Activated naive CD4-positive, alpha-beta T cell (primary cell): ENCODE measurements around the gene PTN.

Experiments
- DNase-seq, 4 experiments: peaks; one replicate each; lab custom pipeline; 2025; lab: John Stamatoyannopoulos, UW

Gene PTN, protein sequence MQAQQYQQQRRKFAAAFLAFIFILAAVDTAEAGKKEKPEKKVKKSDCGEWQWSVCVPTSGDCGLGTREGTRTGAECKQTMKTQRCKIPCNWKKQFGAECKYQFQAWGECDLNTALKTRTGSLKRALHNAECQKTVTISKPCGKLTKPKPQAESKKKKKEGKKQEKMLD

GRCh38 chr7:137343281-137343841 is at the start of gene PTN:
Gene PTN (minus strand): TSS chr7:137343733. CDS start chr7:137254973, 88,760 bp downstream.
- DNase-seq: no peak

GRCh38 chr7:137390076-137390475 is 46.5 kb upstream of the PTN start:
- DNase-seq: no peak

- no peak for DNase-seq
Measured at GRCh38 chr7:137388916-137389315, 45.4 kb upstream of the PTN start.

GRCh38 chr7:137386966-137387365 is 43.4 kb upstream of the PTN start:
- no peak for DNase-seq

DNA sequence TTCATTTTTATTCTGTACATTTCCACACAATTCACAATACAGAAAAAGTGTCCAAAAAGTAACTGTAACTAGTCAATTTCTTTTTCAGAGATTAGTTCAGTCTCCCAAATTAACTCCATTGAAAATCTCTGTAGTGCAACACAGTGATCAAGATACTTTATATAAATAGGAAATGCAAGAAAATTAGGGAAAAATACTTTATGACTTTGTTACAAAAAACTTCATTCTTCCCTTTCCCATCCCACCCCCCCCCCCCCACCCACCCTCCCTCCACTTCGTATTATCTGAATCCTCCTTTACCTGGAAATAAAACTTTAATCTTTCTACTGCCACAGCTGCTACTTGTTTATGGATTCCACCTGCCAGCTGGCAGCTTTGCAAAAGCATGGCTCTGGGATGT is 37.5 kb upstream of the PTN start:
- no peak for DNase-seq

GRCh38 chr7:137373507-137373906 is 30.0 kb upstream of the PTN start:
- DNase-seq: no peak

GRCh38 chr7:137371616-137372015 is 28.1 kb upstream of the PTN start:
- DNase-seq: no peak

DNA sequence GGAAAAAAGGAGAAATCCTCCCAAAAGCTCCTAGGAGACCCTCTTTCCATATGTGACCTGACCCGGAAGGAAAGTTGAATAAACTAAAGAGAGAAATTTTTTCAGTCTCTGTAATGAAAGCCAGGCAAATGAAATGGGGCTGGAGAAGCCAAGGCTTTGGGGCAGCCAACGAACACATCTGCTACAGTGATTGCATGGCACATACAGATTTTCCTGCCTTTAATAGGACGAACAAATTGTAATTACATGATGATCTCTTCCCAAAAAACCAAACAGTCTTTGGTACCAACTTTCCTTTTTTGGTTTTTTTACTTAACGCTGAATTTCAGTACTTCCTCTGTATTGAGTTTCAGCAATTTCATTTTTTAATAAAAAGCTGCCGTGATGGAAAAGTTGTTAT is 23.5 kb upstream of the PTN start:
- DNase-seq: no peak

- DNase-seq: no peak
Measured at GRCh38 chr7:137363683-137364082, 20.1 kb upstream of the PTN start.

- no peak for DNase-seq
Measured at GRCh38 chr7:137360087-137360679, 16.6 kb upstream of the PTN start.

DNA sequence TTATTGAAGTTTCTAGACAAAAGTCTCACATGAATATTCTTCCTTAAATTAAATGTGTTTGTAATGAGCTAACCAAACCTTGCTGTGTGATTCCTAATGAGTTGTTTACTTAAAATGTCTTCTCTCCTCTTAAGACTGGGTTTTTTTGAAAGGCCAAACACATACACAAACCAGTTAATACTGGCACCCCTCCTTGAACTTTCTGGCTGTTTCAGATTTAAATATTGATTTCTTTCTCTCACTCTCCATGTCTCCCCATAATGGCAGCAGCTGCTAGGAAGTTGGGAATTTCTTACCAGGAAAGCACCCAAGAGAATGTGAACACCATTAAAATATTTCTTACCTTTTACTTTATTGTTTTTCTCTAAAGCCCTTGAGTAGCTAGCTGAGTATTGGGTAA is 11.4 kb upstream of the PTN start:
- no peak for DNase-seq

GRCh38 chr7:137354396-137354795 is 10.9 kb upstream of the PTN start:
- no peak for DNase-seq

GRCh38 chr7:137351941-137352340 is 8.4 kb upstream of the PTN start:
- no peak for DNase-seq

DNA sequence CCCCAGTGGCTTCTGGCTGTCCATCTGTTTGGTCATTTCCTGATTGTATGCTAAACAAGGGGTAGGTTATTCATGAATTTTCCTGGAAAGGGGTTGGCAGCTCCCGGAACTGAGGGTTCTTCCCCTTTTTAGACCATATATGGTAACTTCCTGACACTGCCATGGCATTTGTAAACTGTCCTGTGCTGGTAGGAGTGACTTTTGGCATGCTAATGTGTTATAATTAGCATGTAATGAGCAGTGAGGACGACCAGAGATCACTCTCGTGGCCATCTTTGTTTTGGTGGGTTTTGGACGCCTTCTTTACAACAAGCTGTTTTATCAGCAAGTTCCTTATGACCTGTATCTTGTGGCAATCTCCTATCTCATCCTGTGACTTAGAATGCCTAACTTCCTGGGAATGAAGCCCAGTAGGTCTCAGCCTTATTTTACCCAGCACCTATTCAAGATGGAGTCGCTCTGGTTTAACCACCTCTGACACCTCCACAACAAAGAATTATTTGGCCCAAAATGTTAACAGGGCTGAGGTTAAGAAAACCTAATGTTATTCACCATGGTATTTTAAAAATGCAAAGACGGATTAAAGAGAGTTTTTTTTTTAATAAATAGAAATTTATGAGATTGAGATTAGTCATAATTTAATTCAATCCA is 2.4 kb upstream of the PTN start:
- no peak for DNase-seq

GRCh38 chr7:137342828-137343261 is 688 bp downstream of the PTN start:
- no peak for DNase-seq

DNA sequence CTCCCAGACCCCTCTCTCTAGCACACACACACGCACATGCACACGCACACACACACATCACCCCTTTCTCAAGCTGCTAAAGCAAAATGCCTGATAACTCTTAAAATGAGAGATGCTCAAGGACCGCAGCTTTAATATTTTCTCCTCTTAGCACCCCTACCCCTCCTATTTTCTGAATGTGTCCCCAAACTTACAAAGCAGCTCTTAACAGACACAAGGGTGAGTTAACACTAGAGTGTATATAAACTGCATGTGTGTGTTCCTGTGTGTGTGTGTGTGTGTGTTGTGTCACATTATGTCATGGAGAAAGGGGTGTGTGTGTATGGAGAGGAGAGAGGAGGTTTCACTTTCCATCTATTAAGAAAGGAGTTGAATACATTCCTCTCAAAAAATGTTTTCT is 1.3 kb downstream of the PTN start:
- no peak for DNase-seq

DNA sequence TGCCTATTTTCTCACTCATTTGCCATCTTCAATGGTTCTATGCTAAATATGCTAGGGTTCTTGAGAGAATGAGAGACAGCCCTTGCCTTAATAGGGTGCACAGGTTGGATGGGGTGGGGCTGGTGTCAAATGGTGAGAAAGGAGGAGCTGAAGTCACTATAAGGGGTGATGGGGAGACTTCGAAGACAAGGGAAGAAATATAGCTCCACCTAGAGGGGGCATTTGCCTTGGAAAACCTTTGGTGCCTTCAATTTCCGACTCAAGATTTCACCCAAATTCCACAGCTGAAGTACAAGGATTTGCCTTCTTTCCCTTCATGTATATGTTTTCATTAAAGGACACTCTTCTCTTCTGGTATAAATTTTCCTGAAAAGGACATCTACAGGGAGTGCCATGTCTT is 5.6 kb downstream of the PTN start:
- no peak for DNase-seq

DNA sequence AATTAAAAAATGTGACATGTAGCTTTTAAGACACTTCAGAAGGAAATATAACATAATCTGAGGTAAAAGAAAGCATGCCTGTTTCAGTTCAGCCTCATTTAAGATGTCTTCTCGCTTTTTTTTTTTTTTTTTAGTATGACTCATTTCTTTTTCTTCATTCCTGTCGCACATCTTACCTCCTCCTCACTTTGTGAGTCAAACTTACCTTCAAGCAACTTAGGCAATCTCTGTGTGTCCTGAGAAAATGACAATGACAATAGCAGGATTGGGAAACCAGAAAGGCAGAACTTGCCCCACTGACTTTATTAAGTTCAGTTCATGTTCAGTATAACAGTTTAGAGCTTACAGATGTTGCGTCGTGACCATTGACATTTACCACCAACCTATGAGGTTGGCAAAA is 7.7 kb downstream of the PTN start:
- no peak for DNase-seq

DNA sequence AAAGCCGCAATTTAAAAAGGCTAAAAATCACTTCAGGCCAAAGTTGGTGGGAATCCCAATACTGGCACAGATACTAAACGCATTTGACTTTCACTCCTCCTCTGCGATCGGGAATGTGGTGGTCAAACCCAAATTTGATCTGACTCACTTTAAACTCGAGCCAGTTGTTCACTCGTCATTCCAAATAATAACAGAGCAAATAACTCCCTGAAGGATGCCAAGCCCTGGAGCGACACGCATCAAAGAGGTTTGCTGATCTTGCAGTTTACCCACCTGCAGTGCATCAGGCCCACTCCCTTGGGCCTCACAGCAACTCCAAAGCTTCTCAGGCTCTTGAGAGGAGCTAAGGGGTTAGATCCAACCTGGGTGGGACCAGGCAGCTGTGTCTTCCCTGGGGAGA is 12.2 kb downstream of the PTN start:
- no peak for DNase-seq

GRCh38 chr7:137329411-137329810 is 14.1 kb downstream of the PTN start:
- DNase-seq: no peak

GRCh38 chr7:137328373-137329120 is 15.0 kb downstream of the PTN start:
- no peak for DNase-seq

DNA sequence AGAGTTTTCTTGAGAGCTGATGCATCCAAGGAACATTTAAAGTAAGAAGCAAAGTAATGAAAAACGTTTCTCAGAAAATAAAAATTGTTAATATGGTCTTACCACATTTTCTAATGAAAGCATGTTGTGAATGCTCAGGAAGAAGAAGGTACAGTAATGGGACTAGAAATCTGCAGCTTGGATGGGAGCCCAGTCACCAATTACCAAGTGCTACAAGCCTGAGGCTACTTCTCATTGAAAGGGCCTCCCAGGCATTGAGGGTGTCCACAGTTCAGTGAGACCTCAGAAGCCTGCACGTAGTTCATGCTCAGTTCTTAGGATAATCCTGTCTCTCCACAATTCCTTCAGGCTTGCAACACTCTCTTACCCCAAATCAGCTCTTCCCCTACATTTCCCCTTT is 17.6 kb downstream of the PTN start:
- DNase-seq: no peak
